Smooth muscle cell (in vitro differentiated cells): ENCODE data around the gene ZIM2. TPM values are rescaled to one million over a fixed set of nuclear protein-coding genes. Genes with fewer than 3 reads are reported as not detected.

Source experiments
- DNase-seq: peaks from one replicate; lab custom pipeline; 2025; ENCODE audit not compliant: unreplicated experiment; lab: John Stamatoyannopoulos, UW
- H2AFZ ChIP-seq: fragments of 200-600 bp; sonication (generic); 2 replicates; pipeline ENCODE4 v1.6.0; 2016; ENCODE audit warnings: antibody characterized with exemption, low read depth, mild to moderate bottlenecking
- H3F3A ChIP-seq: fragments of 200-600 bp; sonication (generic); 2 replicates; pipeline ENCODE4 v1.6.0; 2017; ENCODE audit warnings: antibody characterized with exemption, low read depth
- H3K27ac ChIP-seq: fragments of 200-600 bp; sonication (generic); 2 replicates; pipeline ENCODE4 v1.5.1; 2016; ENCODE audit warnings: low read depth, mild to moderate bottlenecking
- H3K27me3 ChIP-seq: fragments of 200-600 bp; sonication (generic); 2 replicates; pipeline ENCODE4 v1.6.1; 2016; ENCODE audit warnings: low read depth, mild to moderate bottlenecking
- H3K36me3 ChIP-seq: fragments of 200-600 bp; sonication (generic); 2 replicates; pipeline ENCODE4 v1.5.1; 2016; ENCODE audit warnings: low read depth
- H3K4me1 ChIP-seq: fragments of 200-600 bp; sonication (generic); 2 replicates; pipeline ENCODE4 v1.5.1; 2016; ENCODE audit warnings: low read depth
- H3K4me2 ChIP-seq: fragments of 200-600 bp; sonication (generic); 2 replicates; pipeline ENCODE4 v1.6.0; 2016; ENCODE audit warnings: mild to moderate bottlenecking
- H3K4me3 ChIP-seq: fragments of 200-600 bp; sonication (generic); 2 replicates; pipeline ENCODE4 v1.5.1; 2016; ENCODE audit warnings: mild to moderate bottlenecking
- H3K79me2 ChIP-seq: fragments of 200-600 bp; sonication (generic); 2 replicates; pipeline ENCODE4 v1.6.0; 2016; ENCODE audit warnings: low read depth, mild to moderate bottlenecking
- H3K9ac ChIP-seq: fragments of 200-600 bp; sonication (generic); 2 replicates; pipeline ENCODE4 v1.6.0; 2016; ENCODE audit warnings: low read depth
- H3K9me3 ChIP-seq: fragments of 200-600 bp; sonication (generic); replicated peaks from 2 replicates; pipeline ENCODE4 v1.5.1; 2016; ENCODE audit warnings: low read depth
- H4K20me1 ChIP-seq: fragments of 200-600 bp; sonication (generic); 2 replicates; pipeline ENCODE4 v1.6.0; 2016; ENCODE audit warnings: low read depth
- CTCF ChIP-seq: fragments of 200-600 bp; sonication (generic); IDR thresholded peaks from 2 replicates; pipeline ENCODE4 v1.5.1; 2017; ENCODE audit warnings: borderline replicate concordance, mild to moderate bottlenecking, antibody characterized with exemption; ENCODE audit not compliant: insufficient read depth, poor library complexity, severe bottlenecking
- WGBS: methylation state at CpG from one replicate; pipeline ENCODE4 v1.1.7; 2016; ENCODE audit warnings: low lambda C conversion rate; 5-methylcytosine and 5-hydroxymethylcytosine counted together
- polyA plus RNA-seq: library from polyadenylated mRNA; unstranded; fragments of >200 nt; fragmentation: Nextera tagmentation; extraction: Ambion mirVana; gene quantifications from 2 replicates; pipeline ENCODE4 v1.2.1, GENCODE V29; 2016
- total RNA-seq: library from RNA; depleted of rRNA; stranded (reverse); fragments of >200 nt; gene quantifications from 2 replicates; pipeline ENCODE4 v1.2.3, GENCODE V29; 2014

The ZIM2 gene
- total and polyA plus RNA-seq, 2 experiments from 2014 or later, result not detected

- Histone ChIP-seq H3K4me2 (no peak overlapping the region), H3K4me3 (no peak overlapping the region), H3F3A (no peaks in the 10 kb centered on the region), H3K4me1 (no peaks in the 10 kb centered on the region), H4K20me1 (no peaks in the 10 kb centered on the region), H3K27me3 (no peaks in the 10 kb centered on the region), H3K36me3 (no peaks in the 10 kb centered on the region), H3K9me3 (peaks cover 3% of the 10 kb centered on the region), H3K9ac (no peak overlapping the region), H3K27ac (no peak overlapping the region), H3K79me2 (no peaks in the 10 kb centered on the region), H2AFZ (no peak overlapping the region)
- no peak for DNase-seq
- WGBS, result 61% methylated on average over 5 of the region's 5 CpGs
- no peak for TF ChIP-seq CTCF
These were observed 40.2 kb upstream of the ZIM2 start for GRCh38 chr19:56880592-56881190.

- Histone ChIP-seq H3K27me3 (no peaks in the 10 kb centered on the region), H3K4me2 (no peak overlapping the region), H3K36me3 (no peaks in the 10 kb centered on the region), H3K4me1 (no peaks in the 10 kb centered on the region), H4K20me1 (no peaks in the 10 kb centered on the region), H2AFZ (no peak overlapping the region), H3K27ac (no peak overlapping the region), H3K79me2 (no peaks in the 10 kb centered on the region), H3K9me3 (peaks cover 9% of the 10 kb centered on the region), H3K4me3 (no peak overlapping the region), H3K9ac (no peak overlapping the region), H3F3A (no peaks in the 10 kb centered on the region)
- 73% methylated on average over 19 of the region's 19 CpGs for WGBS
- DNase-seq, result no peak
- TF ChIP-seq CTCF, result no peak
These were observed 36.7 kb upstream of the ZIM2 start for GRCh38 chr19:56877069-56877715.

GRCh38 chr19:56875717-56876116 is 35.2 kb upstream of the ZIM2 start:
- Histone ChIP-seq H2AFZ (no peak overlapping the region), H3K4me3 (no peak overlapping the region), H3K4me2 (no peak overlapping the region), H3K36me3 (no peaks in the 10 kb centered on the region), H3K9ac (no peak overlapping the region), H3K27ac (no peak overlapping the region), H3F3A (no peaks in the 10 kb centered on the region), H3K79me2 (no peaks in the 10 kb centered on the region), H3K9me3 (peaks cover 5% of the 10 kb centered on the region), H3K4me1 (no peaks in the 10 kb centered on the region), H3K27me3 (no peaks in the 10 kb centered on the region), H4K20me1 (no peaks in the 10 kb centered on the region)
- WGBS, result 67% methylated on average over 3 of the region's 3 CpGs
- DNase-seq, result no peak
- no peak for TF ChIP-seq CTCF

- no peaks in the 10 kb centered on the region for H3F3A ChIP-seq
- no peak overlapping the region for H3K9ac ChIP-seq
- no peak overlapping the region for H3K4me3 ChIP-seq
- no peak for DNase-seq
- no peaks in the 10 kb centered on the region for H3K4me1 ChIP-seq
- H3K79me2 ChIP-seq, result no peaks in the 10 kb centered on the region
- no peak overlapping the region for H3K27ac ChIP-seq
- H3K9me3 ChIP-seq, result peaks cover 9% of the 10 kb centered on the region
- no peak for TF ChIP-seq CTCF
- no peaks in the 10 kb centered on the region for H4K20me1 ChIP-seq
- 58% methylated on average over 4 of the region's 4 CpGs for WGBS
- no peak overlapping the region for H3K4me2 ChIP-seq
- H3K36me3 ChIP-seq, result no peaks in the 10 kb centered on the region
- no peaks in the 10 kb centered on the region for H3K27me3 ChIP-seq
- H2AFZ ChIP-seq, result no peak overlapping the region
These were observed 34.0 kb upstream of the ZIM2 start for GRCh38 chr19:56874530-56874929.
